ENCODE data around the gene SPAM1. TPM values are rescaled to one million over a fixed set of nuclear protein-coding genes. Genes with fewer than 3 reads are reported as not detected.

Gene SPAM1
- total and polyA plus RNA-seq, 2 donors (not counting 1 experiment from before 2014, with no cell fraction given), result not detected

DNA sequence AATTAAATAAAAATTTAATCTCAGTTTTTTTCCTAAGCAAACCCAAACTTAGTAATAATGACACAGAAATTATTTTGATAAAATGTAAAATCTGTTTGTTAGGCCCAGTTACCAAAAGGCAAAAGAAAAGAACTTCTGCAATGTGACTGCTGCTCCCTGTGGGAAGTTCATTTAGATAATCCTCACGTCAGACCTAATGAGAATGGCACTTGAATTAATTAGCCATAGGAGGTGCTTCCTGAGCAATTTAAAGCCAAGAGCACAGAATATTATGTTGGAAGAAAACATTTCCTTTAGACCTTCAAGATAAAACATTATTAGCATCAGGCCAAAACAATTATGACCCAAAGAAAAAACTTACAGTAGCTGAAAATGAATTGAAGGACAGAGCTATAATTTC lies 19.4 kb downstream of the SPAM1 start:
- Histone ChIP-seq H3K27me3 (ENCODE audit: control insufficient read depth, insufficient read depth, low read length) (no peaks in the 10 kb centered on the region), H4K20me1 (ENCODE audit: control insufficient read depth, extremely low read depth, insufficient read depth, low read length) (no peaks in the 10 kb centered on the region), H3K9me3 (ENCODE audit: control insufficient read depth, insufficient read depth, low read depth, low read length) (no peaks in the 10 kb centered on the region), H3K4me2 (ENCODE audit: extremely low read depth, insufficient read depth, low read length) (no peak overlapping the region), H3K36me3 (ENCODE audit: control insufficient read depth, insufficient read depth, low read length) (no peaks in the 10 kb centered on the region), H3K9ac (ENCODE audit: insufficient read depth, low read length) (no peak overlapping the region), H3K79me2 (ENCODE audit: control insufficient read depth, insufficient read depth, low read length) (no peaks in the 10 kb centered on the region), H3K27ac (ENCODE audit: insufficient read depth, low read length) (no peak overlapping the region), H3K4me1 (ENCODE audit: control insufficient read depth, extremely low read depth, insufficient read depth, low read length) (no peaks in the 10 kb centered on the region), H3K4me3 (replicated peaks in 1 of 4; ENCODE audit: control extremely low read depth in 1 of 4, insufficient read depth in 1 of 4, low read depth in 3 of 4, low read length in 4 of 4) (no peak overlapping the region), H2AFZ (ENCODE audit: low read length) (no peak overlapping the region)
- no peak for TF ChIP-seq EZH2 (IDR thresholded peaks at IDR 0.05; ENCODE audit: low read length, missing control alignments)
- TF ChIP-seq, protein P1, sequence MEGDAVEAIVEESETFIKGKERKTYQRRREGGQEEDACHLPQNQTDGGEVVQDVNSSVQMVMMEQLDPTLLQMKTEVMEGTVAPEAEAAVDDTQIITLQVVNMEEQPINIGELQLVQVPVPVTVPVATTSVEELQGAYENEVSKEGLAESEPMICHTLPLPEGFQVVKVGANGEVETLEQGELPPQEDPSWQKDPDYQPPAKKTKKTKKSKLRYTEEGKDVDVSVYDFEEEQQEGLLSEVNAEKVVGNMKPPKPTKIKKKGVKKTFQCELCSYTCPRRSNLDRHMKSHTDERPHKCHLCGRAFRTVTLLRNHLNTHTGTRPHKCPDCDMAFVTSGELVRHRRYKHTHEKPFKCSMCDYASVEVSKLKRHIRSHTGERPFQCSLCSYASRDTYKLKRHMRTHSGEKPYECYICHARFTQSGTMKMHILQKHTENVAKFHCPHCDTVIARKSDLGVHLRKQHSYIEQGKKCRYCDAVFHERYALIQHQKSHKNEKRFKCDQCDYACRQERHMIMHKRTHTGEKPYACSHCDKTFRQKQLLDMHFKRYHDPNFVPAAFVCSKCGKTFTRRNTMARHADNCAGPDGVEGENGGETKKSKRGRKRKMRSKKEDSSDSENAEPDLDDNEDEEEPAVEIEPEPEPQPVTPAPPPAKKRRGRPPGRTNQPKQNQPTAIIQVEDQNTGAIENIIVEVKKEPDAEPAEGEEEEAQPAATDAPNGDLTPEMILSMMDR (conservative IDR thresholded peaks at IDR 0.05 in 1 of 2, IDR thresholded peaks at IDR 0.05 in 1 of 2; ENCODE audit: low read depth in 1 of 2, low read length in 2 of 2), result no peak
- no peak for DNase-seq (ENCODE audit: low read depth in 2 of 2)

DNA sequence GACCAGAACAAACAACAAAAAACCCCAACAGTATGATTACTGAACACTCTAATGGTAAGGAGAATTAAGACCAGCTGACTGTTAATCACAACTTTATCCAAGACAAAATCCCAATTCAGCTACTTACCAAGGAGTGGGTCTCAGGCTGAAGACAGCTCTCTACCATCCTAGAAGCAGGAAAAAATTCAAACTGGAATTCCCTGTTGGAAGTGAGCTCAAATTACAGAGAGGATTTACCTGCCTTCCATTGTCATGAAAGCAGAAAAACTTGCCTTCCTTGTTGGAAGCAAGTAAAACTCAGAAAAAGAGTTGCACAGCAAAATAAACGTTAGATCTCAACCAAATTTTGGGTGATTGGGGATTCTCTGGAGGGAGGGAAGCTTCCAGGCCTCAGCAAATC lies 20.9 kb downstream of the SPAM1 start:
- no peaks in the 10 kb centered on the region for H3K4me1 ChIP-seq (ENCODE audit: control insufficient read depth, extremely low read depth, insufficient read depth, low read length)
- no peak overlapping the region for H3K4me3 ChIP-seq (replicated peaks in 1 of 4; ENCODE audit: control extremely low read depth in 1 of 4, insufficient read depth in 1 of 4, low read depth in 3 of 4, low read length in 4 of 4)
- no peak for DNase-seq (ENCODE audit: low read depth in 2 of 2)
- no peaks in the 10 kb centered on the region for H4K20me1 ChIP-seq (ENCODE audit: control insufficient read depth, extremely low read depth, insufficient read depth, low read length)
- H3K4me2 ChIP-seq (ENCODE audit: extremely low read depth, insufficient read depth, low read length), result no peak overlapping the region
- no peak overlapping the region for H2AFZ ChIP-seq (ENCODE audit: low read length)
- H3K79me2 ChIP-seq (ENCODE audit: control insufficient read depth, insufficient read depth, low read length), result no peaks in the 10 kb centered on the region
- H3K9ac ChIP-seq (ENCODE audit: insufficient read depth, low read length), result no peak overlapping the region
- no peaks in the 10 kb centered on the region for H3K9me3 ChIP-seq (ENCODE audit: control insufficient read depth, insufficient read depth, low read depth, low read length)
- no peak for TF ChIP-seq EZH2 (IDR thresholded peaks at IDR 0.05; ENCODE audit: low read length, missing control alignments)
- TF ChIP-seq, protein P1 (conservative IDR thresholded peaks at IDR 0.05 in 1 of 2, IDR thresholded peaks at IDR 0.05 in 1 of 2; ENCODE audit: low read depth in 1 of 2, low read length in 2 of 2), result no peak
- no peak overlapping the region for H3K27ac ChIP-seq (ENCODE audit: insufficient read depth, low read length)
- no peaks in the 10 kb centered on the region for H3K27me3 ChIP-seq (ENCODE audit: control insufficient read depth, insufficient read depth, low read length)
- no peaks in the 10 kb centered on the region for H3K36me3 ChIP-seq (ENCODE audit: control insufficient read depth, insufficient read depth, low read length)

DNA sequence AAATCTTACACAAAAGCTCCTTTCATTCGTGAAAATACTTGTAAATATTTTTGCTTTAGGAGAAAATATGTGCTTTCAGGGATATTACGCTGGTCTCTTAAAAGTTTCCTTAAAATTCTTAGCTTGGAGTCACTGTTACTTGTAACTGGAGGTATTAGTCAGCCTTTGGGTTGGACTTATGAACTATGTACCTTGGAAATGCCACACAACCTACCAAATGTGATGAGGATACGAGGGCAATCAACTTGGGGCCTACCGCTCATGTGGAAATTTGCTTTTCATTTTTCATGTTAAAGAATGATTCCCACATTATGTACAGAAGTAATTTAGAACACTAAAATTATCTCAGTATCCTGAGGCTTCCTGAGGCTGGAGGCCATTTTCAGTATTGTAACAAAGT lies 23.1 kb downstream of the SPAM1 start:
- no peak overlapping the region for H2AFZ ChIP-seq (ENCODE audit: low read length)
- H3K79me2 ChIP-seq (ENCODE audit: control insufficient read depth, insufficient read depth, low read length), result no peaks in the 10 kb centered on the region
- no peaks in the 10 kb centered on the region for H3K27me3 ChIP-seq (ENCODE audit: control insufficient read depth, insufficient read depth, low read length)
- H4K20me1 ChIP-seq (ENCODE audit: control insufficient read depth, extremely low read depth, insufficient read depth, low read length), result no peaks in the 10 kb centered on the region
- no peaks in the 10 kb centered on the region for H3K9me3 ChIP-seq (ENCODE audit: control insufficient read depth, insufficient read depth, low read depth, low read length)
- no peaks in the 10 kb centered on the region for H3K4me1 ChIP-seq (ENCODE audit: control insufficient read depth, extremely low read depth, insufficient read depth, low read length)
- TF ChIP-seq, protein P1 (conservative IDR thresholded peaks at IDR 0.05 in 1 of 2, IDR thresholded peaks at IDR 0.05 in 1 of 2; ENCODE audit: low read depth in 1 of 2, low read length in 2 of 2), result no peak
- no peak for TF ChIP-seq EZH2 (IDR thresholded peaks at IDR 0.05; ENCODE audit: low read length, missing control alignments)
- no peak overlapping the region for H3K4me2 ChIP-seq (ENCODE audit: extremely low read depth, insufficient read depth, low read length)
- H3K27ac ChIP-seq (ENCODE audit: insufficient read depth, low read length), result no peak overlapping the region
- H3K36me3 ChIP-seq (ENCODE audit: control insufficient read depth, insufficient read depth, low read length), result no peaks in the 10 kb centered on the region
- H3K9ac ChIP-seq (ENCODE audit: insufficient read depth, low read length), result no peak overlapping the region
- no peak for DNase-seq (ENCODE audit: low read depth in 2 of 2)
- H3K4me3 ChIP-seq (replicated peaks in 1 of 4; ENCODE audit: control extremely low read depth in 1 of 4, insufficient read depth in 1 of 4, low read depth in 3 of 4, low read length in 4 of 4), result no peak overlapping the region

Measured in fibroblast of lung (primary cell).